ENCODE data around the gene NXPE3. TPM values are rescaled to one million over a fixed set of nuclear protein-coding genes. Genes with fewer than 3 reads are reported as not detected.

The NXPE3 gene
- total and polyA plus RNA-seq, 3 donors from 2014 or later: 11.7 to 17.0 (median 14.6) TPM

DNA sequence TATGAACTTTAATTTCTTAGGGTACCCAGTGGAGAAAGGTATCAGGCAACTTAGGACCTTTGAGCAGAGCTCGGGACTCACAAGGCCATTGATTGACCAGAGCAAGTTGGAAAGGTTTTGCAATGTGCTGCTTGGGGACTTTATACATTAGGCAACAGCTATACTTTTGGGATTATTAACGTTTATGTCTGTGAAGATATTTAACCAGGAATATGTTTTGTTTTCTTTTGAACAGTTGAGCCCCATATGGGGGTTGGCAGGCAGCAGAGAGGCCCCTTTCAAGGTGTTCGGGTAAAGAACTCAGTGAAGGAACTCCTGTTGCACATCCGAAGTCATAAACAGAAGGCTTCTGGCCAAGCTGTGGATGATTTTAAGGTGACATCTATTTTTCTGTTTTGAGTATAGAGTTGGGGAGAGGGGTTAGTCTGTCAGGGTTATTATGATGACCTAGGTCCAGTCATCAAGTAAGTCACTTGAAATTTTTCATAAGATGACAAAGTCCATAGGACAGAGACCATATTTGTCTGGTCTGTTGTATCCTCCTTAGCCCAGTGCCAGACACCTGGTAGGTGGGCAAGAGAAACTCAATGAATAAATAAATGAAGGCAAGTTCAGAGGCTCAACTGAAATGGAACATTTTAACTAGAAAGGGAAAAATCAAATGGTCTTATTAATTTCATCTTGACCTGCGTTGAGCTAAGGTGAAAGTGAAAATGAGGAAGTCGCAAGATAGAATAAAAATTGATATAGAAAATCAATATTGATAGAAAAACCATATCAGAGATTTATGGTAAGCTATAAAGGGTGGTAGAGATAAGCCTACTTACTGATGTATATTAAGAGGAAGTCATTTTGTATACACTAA lies 73.1 kb downstream of the NXPE3 start:
- TF ChIP-seq, protein P1, sequence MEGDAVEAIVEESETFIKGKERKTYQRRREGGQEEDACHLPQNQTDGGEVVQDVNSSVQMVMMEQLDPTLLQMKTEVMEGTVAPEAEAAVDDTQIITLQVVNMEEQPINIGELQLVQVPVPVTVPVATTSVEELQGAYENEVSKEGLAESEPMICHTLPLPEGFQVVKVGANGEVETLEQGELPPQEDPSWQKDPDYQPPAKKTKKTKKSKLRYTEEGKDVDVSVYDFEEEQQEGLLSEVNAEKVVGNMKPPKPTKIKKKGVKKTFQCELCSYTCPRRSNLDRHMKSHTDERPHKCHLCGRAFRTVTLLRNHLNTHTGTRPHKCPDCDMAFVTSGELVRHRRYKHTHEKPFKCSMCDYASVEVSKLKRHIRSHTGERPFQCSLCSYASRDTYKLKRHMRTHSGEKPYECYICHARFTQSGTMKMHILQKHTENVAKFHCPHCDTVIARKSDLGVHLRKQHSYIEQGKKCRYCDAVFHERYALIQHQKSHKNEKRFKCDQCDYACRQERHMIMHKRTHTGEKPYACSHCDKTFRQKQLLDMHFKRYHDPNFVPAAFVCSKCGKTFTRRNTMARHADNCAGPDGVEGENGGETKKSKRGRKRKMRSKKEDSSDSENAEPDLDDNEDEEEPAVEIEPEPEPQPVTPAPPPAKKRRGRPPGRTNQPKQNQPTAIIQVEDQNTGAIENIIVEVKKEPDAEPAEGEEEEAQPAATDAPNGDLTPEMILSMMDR (IDR thresholded peaks at IDR 0.05): no peak
- no peak for TF ChIP-seq POLR2A (IDR thresholded peaks at IDR 0.05)
- no peak for DNase-seq
- Histone ChIP-seq H3K27ac (no peak overlapping the region), H3K27me3 (no peaks in the 10 kb centered on the region), H3K9me3 (no peaks in the 10 kb centered on the region), H3K36me3 (ENCODE audit: low read depth, missing control alignments) (no peaks in the 10 kb centered on the region), H3K4me3 (no peak overlapping the region), H3K4me1 (no peaks in the 10 kb centered on the region)
- intact Hi-C loops (cut with DNase I; ENCODE audit: low total_unique reads): no loop called here
- 83 to 88% methylated on average over 6 of the region's 6 CpGs for WGBS, 2 donors

DNA sequence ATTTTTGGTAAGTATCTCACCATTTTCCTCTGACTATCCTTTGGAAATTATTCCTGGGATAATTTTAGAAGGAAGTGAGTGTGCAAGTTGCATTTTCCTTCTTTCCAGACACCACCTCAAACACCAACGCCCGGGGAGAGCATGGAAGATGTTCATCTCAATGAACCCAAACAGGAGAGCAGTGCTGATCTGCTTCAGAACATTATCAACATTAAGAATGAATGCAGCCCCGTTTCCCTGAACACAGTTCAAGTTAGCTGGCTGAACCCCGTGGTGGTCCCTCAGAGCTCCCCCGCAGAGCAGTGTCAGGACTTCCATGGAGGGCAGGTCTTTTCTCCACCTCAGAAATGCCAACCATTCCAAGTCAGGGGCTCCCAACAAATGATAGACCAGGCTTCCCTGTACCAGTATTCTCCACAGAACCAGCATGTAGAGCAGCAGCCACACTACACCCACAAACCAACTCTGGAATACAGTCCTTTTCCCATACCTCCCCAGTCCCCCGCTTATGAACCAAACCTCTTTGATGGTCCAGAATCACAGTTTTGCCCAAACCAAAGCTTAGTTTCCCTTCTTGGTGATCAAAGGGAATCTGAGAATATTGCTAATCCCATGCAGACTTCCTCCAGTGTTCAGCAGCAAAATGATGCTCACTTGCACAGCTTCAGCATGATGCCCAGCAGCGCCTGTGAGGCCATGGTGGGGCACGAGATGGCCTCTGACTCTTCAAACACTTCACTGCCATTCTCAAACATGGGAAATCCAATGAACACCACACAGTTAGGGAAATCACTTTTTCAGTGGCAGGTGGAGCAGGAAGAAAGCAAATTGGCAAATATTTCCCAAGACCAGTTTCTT lies 74.2 kb downstream of the NXPE3 start:
- WGBS, 2 donors: 91 to 97% methylated on average over 8 of the region's 8 CpGs
- no peak overlapping the region for H3K27ac ChIP-seq
- no peaks in the 10 kb centered on the region for H3K36me3 ChIP-seq (ENCODE audit: low read depth, missing control alignments)
- intact Hi-C loops (cut with DNase I; ENCODE audit: low total_unique reads): no loop called here
- H3K4me3 ChIP-seq: no peak overlapping the region
- DNase-seq: no peak
- TF ChIP-seq POLR2A (IDR thresholded peaks at IDR 0.05): no peak
- TF ChIP-seq, protein P1 (IDR thresholded peaks at IDR 0.05): no peak
- no peaks in the 10 kb centered on the region for H3K4me1 ChIP-seq
- H3K27me3 ChIP-seq: no peaks in the 10 kb centered on the region
- H3K9me3 ChIP-seq: no peaks in the 10 kb centered on the region

DNA sequence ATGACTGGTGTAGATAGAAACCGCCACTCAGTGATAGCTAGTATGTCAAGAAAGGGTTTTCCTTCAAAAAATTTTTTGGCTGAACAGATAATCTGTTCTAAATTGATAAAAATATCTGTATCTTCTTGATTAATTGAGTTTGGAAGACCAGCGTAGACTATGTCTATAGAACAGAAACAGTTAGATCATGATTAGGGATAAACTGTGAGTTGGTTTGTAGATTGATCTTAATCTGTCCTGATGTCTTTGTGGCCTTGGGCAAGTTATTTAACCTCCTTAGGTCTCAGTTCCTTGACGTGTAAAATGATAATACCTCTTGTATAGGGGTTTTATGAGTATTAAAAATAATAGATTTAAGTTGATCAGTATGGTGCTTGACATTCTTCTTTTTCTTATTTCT lies 75.0 kb downstream of the NXPE3 start:
- TF ChIP-seq POLR2A (IDR thresholded peaks at IDR 0.05): no peak
- TF ChIP-seq, protein P1 (IDR thresholded peaks at IDR 0.05): no peak
- no peak overlapping the region for H3K27ac ChIP-seq
- WGBS, 2 donors: 91 to 92% methylated on average over 3 of the region's 3 CpGs
- intact Hi-C loops (cut with DNase I; ENCODE audit: low total_unique reads): no loop called here
- DNase-seq: no peak
- no peaks in the 10 kb centered on the region for H3K9me3 ChIP-seq
- H3K36me3 ChIP-seq (ENCODE audit: low read depth, missing control alignments): no peaks in the 10 kb centered on the region
- H3K4me1 ChIP-seq: no peaks in the 10 kb centered on the region
- no peaks in the 10 kb centered on the region for H3K27me3 ChIP-seq
- H3K4me3 ChIP-seq: no peak overlapping the region

DNA sequence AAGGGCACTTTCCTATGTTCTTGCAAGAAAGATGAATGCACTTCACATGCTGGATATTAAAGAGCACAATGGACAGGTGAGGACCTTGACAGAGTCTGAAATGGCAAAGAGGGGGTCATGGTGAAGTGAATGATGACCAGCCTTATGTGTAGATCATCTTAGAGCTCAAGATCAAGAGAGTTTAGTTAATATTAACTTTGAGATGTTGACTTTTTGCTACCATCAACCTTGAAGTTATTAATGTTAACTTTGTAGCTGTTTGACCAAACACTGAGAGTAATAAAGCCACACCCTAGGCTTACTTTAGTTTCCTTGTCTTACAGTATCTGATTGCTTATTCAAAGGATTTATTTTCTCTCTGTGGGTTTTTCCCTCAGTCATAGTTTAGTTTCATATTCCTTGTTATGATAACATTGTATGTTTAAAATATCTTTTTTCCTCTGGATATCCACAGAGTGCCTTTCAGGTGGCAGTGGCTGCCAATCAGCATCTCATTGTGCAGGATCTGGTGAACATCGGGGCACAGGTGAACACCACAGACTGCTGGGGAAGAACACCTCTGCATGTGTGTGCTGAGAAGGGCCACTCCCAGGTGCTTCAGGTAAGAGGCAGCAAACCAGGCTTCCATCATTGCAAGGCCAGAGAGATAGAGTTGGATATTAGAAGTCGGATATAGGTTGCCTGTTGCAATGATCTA lies 75.7 kb downstream of the NXPE3 start:
- Histone ChIP-seq H3K36me3 (ENCODE audit: low read depth, missing control alignments) (no peaks in the 10 kb centered on the region), H3K4me1 (no peaks in the 10 kb centered on the region), H3K27me3 (no peaks in the 10 kb centered on the region), H3K27ac (no peak overlapping the region), H3K9me3 (no peaks in the 10 kb centered on the region), H3K4me3 (no peak overlapping the region)
- intact Hi-C loops (cut with DNase I; ENCODE audit: low total_unique reads): no loop called here
- 92 to 100% methylated on average over 2 of the region's 2 CpGs for WGBS, 2 donors
- DNase-seq: no peak
- TF ChIP-seq, protein P1 (IDR thresholded peaks at IDR 0.05): no peak
- no peak for TF ChIP-seq POLR2A (IDR thresholded peaks at IDR 0.05)

Measured in testis (tissue), 3 donors.